Dedifferentiated amniotic fluid mesenchymal stem cell (primary cell): Measurements from ENCODE around the gene CAPN11.
"Not testable (repeated sequence)": the region's sequence is repeated elsewhere in the genome, so short reads cannot be mapped to it uniquely, and the experiment has no call there.

ENCODE experiments used
- DNase-seq: peaks from one replicate; pipeline ENCODE4 v3.0.0-alpha.2; 2016; ENCODE audit errors: extremely low spot score

CAPN11 gene

DNA sequence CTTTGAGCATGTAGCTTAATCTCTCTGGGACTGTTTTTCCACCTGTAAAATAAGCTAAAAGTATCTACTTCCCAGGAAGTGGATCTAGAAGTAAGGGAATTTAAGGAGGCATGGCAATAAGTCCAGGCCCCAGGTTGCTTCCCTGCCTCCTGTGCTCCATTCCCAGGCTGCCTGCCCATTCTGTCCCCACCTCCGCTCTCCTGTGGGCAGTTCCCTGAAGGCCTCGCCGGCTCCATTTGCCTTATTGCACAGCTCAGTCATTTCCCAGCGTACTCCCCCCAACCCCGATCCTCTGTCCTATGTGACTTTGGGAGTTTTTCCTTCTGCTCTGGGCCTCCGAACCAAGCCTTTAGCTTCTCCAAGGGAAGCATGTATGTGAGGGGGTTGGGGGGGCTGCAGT is 69.4 kb downstream of the CAPN11 start:
- no peak for DNase-seq

DNA sequence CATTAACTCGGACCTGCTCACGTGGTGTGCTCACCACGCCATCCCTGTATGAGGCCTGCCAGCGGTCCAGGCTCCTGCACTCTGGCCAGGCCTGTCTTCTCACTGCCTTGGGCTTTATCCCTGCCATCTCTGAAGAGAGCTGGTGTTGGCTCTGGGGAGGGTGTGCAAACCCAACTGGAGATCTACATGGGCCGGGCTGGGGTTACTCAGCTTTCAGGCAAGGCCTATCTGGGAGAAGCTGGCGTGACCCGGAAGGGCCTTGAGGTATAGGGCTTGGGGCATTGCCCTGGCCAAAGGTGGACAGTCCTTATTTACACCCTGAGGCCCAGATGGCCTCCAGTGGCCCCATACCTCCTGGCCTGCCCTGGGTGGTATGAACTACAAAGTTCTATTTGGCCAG is 69.8 kb downstream of the CAPN11 start:
- DNase-seq, result no peak

DNA sequence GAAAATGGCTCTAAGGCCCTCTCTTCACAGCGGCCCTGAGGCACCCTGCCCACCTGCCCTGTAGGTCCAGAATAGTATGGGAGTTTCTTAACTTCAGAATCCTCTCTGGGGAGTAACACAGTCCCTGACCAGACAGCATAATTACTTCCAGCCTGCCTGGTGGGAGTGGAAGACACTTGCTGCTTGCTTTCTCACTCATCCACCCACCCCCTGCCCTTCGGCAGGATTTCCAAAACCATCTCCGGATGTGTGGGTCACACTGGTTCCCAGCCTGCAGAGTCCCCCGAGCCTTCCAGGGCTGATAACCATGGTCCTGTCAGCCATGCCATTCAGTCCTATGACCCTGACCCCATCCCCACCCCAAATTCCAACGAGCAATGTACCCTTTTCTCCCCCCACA is 70.2 kb downstream of the CAPN11 start:
- DNase-seq, result no peak

DNA sequence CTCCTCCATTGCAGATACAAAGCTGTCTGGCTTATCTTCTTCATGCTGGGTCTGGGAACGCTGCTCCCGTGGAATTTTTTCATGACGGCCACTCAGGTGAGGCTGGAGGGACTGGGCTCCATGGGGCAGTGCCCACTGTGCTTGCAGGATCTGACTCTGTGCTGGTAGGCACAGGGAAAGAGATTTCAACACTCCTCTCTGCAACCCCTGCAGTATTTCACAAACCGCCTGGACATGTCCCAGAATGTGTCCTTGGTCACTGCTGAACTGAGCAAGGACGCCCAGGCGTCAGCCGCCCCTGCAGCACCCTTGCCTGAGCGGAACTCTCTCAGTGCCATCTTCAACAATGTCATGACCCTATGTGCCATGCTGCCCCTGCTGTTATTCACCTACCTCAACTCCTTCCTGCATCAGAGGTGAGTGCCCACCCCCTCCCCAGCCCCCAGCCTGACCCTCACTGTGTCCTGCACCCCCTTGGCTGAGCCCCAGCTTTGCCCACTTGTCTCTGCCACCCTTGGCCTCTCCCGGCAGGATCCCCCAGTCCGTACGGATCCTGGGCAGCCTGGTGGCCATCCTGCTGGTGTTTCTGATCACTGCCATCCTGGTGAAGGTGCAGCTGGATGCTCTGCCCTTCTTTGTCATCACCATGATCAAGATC is 70.9 kb downstream of the CAPN11 start:
- DNase-seq, result no peak

DNA sequence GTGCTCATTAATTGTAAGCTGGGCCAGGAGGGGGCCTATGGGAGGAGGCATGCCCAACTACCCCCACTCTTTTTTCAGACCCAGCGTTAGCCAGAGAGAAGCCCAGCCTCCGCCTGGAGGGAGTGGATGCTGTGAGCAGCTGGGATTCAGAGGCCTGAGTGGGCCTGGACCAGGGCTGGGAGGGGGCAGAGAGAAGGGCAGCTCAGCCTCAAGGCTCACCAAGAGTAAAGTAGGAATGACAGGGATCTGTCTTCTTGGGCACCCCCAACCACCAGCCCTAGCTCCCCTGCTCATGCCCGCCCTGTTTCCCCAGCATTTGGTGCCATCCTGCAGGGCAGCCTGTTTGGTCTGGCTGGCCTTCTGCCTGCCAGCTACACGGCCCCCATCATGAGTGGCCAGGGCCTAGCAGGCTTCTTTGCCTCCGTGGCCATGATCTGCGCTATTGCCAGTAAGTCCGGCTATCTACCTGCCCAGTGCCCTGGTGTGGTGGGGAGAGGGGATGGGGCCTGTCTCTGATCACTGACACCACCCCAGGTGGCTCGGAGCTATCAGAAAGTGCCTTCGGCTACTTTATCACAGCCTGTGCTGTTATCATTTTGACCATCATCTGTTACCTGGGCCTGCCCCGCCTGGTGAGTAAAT is 71.5 kb downstream of the CAPN11 start:
- no peak for DNase-seq

DNA sequence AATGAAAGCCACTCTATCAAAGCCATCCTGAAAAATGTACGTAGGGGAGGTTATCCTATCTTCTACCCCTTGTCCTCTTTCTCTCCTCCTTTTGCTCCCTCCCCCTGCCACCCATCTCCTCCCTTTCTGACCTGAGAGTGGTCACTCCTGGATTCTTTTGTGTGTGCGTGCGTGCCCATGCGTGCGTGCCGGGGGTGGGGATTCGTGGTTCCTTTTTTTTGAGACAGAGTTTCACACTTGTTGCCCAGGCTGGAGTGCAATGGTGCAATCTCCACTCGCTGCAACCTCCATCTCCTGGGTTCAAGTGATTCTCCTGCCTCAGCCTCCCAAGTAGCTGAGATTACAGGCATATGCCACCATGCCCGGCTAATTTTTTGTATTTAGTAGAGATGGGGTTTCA is 72.8 kb downstream of the CAPN11 start:
- DNase-seq, result not testable (repeated sequence)

DNA sequence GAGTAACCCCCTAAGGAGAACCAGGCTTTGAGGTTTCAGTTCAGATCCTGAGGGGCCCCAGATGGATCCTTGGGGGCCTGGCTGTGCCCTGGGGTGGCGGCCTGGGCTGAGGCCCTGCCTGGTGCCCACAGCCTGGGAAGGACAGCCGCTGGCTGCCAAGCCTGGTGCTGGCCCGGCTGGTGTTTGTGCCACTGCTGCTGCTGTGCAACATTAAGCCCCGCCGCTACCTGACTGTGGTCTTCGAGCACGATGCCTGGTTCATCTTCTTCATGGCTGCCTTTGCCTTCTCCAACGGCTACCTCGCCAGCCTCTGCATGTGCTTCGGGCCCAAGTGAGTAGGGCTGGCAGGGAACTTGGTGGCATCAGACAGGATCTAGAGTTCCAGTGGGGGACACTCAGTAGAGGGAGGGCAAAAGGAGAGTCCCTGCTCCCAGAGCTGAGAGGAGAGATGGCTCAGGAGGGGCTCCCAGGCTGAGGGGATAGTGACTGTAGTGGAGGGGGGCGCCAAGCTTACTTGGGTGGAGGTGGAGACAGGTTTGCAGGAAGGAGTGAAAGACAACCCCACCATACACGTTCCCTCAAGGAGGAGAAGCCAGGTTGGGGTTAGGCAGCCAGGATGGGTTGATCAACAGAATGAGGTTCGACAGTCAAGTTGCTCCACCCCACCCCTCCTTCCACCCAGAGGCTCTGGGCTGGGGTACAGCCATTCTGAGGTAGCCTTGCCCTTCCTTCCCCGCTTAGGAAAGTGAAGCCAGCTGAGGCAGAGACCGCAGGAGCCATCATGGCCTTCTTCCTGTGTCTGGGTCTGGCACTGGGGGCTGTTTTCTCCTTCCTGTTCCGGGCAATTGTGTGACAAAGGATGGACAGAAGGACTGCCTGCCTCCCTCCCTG is 74.3 kb downstream of the CAPN11 start:
- no peak for DNase-seq

DNA sequence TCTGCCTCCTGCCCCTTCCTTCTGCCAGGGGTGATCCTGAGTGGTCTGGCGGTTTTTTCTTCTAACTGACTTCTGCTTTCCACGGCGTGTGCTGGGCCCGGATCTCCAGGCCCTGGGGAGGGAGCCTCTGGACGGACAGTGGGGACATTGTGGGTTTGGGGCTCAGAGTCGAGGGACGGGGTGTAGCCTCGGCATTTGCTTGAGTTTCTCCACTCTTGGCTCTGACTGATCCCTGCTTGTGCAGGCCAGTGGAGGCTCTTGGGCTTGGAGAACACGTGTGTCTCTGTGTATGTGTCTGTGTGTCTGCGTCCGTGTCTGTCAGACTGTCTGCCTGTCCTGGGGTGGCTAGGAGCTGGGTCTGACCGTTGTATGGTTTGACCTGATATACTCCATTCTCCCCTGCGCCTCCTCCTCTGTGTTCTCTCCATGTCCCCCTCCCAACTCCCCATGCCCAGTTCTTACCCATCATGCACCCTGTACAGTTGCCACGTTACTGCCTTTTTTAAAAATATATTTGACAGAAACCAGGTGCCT is 75.0 kb downstream of the CAPN11 start:
- no peak for DNase-seq
